Chondrocyte (in vitro differentiated cells): ENCODE results near the gene FAM78A. TPM values are rescaled to one million over a fixed set of nuclear protein-coding genes. Genes with fewer than 3 reads are reported as not detected.

Experiments used
- DNase-seq: peaks from one replicate; pipeline ENCODE4 v3.0.0; 2021; ENCODE audit warnings: mixed read lengths, low spot score
- H3K27ac Mint-ChIP-seq: one replicate; pipeline ENCODE4 v1.8.0; 2021; ENCODE audit warnings: mild to moderate bottlenecking, moderate library complexity, mixed read lengths; ENCODE audit not compliant: unreplicated experiment
- H3K27me3 Mint-ChIP-seq: 2 replicates; pipeline ENCODE4 v1.8.0; 2021; ENCODE audit warnings: low read depth, mixed read lengths
- H3K36me3 Mint-ChIP-seq: 2 replicates; pipeline ENCODE4 v1.8.0; 2021; ENCODE audit warnings: low read depth, mixed read lengths
- H3K4me1 Mint-ChIP-seq: 2 replicates; pipeline ENCODE4 v1.8.0; 2021; ENCODE audit warnings: low read depth, mild to moderate bottlenecking, mixed read lengths
- H3K4me3 Mint-ChIP-seq: one replicate; pipeline ENCODE4 v1.8.0; 2021; ENCODE audit warnings: mild to moderate bottlenecking, moderate library complexity, mixed read lengths; ENCODE audit not compliant: unreplicated experiment
- H3K9me3 Mint-ChIP-seq: 2 replicates; pipeline ENCODE4 v1.8.0; 2021; ENCODE audit warnings: low read depth, mixed read lengths
- long read RNA-seq: library from polyadenylated mRNA; stranded (forward); transcript quantifications from one replicate; pipeline ENCODE4 v2.0.0, GENCODE V29; 2021
- total RNA-seq: library from RNA; stranded (reverse); gene quantifications from 3 replicates; pipeline ENCODE4 v1.2.1, GENCODE V29; 2021
- TF ChIP-seq, protein P1 (sequence below): fragments of 200-600 bp; sonication (generic); IDR thresholded peaks from 2 replicates; pipeline ENCODE4 v1.5.0; 2021; ENCODE audit warnings: antibody characterized with exemption, mild to moderate bottlenecking, moderate library complexity

Gene FAM78A, protein sequence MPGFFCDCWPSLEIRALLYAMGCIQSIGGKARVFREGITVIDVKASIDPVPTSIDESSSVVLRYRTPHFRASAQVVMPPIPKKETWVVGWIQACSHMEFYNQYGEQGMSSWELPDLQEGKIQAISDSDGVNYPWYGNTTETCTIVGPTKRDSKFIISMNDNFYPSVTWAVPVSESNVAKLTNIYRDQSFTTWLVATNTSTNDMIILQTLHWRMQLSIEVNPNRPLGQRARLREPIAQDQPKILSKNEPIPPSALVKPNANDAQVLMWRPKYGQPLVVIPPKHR
- total RNA-seq = 1.4 to 1.6 TPM (median 1.5 TPM) in 3 replicates
- long read RNA-seq, partial matches to known transcripts = 0 of 1 reads
- long read RNA-seq, other reads (novel, unspliced or antisense) = 1 of 1 reads

DNA sequence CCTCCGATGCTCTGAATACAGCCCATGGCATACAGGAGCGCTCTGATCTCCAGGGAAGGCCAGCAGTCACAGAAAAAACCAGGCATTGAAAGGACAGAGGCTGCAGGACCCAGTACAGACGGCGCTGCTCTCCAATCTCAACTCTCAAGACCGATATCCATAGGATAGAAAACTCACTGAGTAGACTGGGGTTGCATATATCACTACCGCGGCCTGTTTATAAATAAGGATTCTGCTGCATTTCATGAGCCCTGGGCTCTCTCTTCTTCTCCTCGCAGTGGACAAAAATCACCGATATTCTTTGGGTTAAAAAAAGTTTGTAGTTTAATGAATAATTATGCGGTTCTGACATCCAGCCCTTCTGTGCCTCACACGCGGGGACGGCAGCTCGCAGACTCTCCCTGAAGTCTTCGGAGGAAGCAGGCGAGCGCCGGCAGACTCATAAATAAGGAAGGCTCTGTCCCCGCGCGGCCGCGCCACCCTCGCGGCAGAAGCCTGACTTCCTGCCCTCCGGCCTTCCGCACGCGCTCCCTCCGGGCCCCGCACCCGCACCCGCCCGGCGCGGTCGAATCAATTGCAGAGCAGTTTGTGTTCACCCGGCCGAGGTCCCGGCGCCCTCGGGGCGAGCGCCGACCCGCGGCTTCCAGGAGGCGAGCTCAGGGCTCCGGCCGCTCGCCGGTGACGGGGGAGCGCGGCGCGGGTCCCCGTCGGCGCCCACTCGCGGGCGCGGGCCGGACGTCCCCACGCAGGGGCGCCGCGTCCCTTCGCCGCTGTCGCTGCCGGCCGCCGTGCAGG, at the start of gene FAM78A:
Gene FAM78A (minus strand): TSS at position 417 of the 795 bp plus-strand sequence. CDS start 331 bp downstream, at position 86.
- Mint-ChIP-seq H3K27me3 (peaks cover 6% of the 10 kb centered on the region), H3K27ac (no peak within 1 kb of the TSS), H3K36me3 (no peaks in the 10 kb centered on the region), H3K9me3 (no peaks in the 10 kb centered on the region), H3K4me1 (peaks cover 2% of the 10 kb centered on the region), H3K4me3 (peak within 1 kb of the TSS; percentile 49)
- DNase-seq = no peak
- TF ChIP-seq, protein P1, sequence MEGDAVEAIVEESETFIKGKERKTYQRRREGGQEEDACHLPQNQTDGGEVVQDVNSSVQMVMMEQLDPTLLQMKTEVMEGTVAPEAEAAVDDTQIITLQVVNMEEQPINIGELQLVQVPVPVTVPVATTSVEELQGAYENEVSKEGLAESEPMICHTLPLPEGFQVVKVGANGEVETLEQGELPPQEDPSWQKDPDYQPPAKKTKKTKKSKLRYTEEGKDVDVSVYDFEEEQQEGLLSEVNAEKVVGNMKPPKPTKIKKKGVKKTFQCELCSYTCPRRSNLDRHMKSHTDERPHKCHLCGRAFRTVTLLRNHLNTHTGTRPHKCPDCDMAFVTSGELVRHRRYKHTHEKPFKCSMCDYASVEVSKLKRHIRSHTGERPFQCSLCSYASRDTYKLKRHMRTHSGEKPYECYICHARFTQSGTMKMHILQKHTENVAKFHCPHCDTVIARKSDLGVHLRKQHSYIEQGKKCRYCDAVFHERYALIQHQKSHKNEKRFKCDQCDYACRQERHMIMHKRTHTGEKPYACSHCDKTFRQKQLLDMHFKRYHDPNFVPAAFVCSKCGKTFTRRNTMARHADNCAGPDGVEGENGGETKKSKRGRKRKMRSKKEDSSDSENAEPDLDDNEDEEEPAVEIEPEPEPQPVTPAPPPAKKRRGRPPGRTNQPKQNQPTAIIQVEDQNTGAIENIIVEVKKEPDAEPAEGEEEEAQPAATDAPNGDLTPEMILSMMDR = no peak

DNA sequence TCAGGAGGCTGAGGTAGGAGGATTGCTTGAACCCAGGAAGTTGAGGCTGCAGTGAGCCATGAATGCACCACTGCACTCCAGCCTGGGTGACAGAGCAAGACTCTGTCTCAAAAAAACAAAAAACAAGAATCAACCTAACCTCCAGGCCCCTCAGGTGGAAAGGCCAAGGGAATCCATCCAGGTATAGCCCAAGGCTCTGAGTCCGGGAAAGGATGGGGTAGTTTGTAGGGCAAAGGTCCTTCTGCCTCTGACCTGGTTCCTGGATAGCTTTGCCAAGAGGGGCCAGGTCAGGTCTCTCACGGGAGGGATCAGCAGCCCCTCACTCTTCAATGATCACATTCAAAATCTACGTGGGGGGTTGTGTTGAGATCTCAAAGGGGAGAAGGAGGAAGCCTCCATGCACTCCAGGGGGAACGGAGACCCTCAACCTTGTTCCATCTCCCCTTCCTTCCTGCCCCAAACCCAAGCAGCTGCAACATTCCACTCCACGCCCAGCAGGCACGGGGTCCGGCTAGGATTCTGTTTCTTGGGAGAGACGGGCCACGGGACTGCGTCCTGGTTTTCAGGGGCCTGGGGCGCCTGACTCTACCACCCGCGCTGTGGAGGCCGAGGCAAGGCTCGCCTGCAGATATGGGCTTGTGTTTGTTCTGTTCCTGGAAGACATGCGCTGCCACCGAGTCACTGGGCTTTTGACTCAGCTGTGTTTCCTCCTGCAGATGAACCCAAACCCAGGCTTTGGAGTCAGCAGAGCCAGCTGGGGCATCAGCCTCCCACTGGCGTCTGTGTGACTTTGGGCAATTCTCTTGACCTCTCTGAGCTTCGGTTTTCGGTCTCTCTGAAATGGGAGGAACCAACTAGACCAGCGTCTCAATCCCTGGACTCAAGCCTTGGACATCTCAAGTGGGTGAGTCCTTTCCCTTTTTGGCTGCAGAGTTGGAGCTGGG, 48.7 kb upstream of the FAM78A start:
- no peak overlapping the region for H3K4me3 Mint-ChIP-seq
- H3K27me3 Mint-ChIP-seq = no peaks in the 10 kb centered on the region
- peaks cover 8% of the 10 kb centered on the region for H3K4me1 Mint-ChIP-seq
- H3K36me3 Mint-ChIP-seq = no peaks in the 10 kb centered on the region
- peaks cover 2% of the 10 kb centered on the region for H3K9me3 Mint-ChIP-seq
- TF ChIP-seq, protein P1 = no peak
- H3K27ac Mint-ChIP-seq = no peak overlapping the region
- DNase-seq = peak; percentile 76

DNA sequence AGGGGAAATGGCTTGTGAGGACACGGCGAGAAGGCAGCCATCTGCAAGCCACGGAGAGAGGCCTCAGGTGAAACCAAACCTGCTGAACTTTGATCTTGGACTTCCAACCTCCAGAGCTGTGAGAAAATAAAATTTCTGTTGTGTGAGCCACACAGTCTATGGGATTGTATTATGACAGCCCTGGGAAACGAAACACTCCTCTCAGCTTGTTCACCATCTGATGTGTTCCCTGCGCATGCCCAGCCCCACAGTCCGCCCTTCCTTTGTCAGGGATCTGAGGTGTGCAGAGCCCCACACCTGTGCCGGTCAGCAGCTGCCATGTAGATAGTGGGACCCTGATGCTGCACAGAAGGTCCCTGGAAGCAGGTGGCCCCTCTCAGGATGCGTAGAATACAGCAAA, 47.3 kb upstream of the FAM78A start:
- no peak overlapping the region for H3K4me3 Mint-ChIP-seq
- H3K27me3 Mint-ChIP-seq = peaks cover 3% of the 10 kb centered on the region
- H3K27ac Mint-ChIP-seq = no peak overlapping the region
- H3K9me3 Mint-ChIP-seq = peaks cover 2% of the 10 kb centered on the region
- H3K36me3 Mint-ChIP-seq = no peaks in the 10 kb centered on the region
- DNase-seq = peak; percentile 57
- peaks cover 8% of the 10 kb centered on the region for H3K4me1 Mint-ChIP-seq
- TF ChIP-seq, protein P1 = no peak

DNA sequence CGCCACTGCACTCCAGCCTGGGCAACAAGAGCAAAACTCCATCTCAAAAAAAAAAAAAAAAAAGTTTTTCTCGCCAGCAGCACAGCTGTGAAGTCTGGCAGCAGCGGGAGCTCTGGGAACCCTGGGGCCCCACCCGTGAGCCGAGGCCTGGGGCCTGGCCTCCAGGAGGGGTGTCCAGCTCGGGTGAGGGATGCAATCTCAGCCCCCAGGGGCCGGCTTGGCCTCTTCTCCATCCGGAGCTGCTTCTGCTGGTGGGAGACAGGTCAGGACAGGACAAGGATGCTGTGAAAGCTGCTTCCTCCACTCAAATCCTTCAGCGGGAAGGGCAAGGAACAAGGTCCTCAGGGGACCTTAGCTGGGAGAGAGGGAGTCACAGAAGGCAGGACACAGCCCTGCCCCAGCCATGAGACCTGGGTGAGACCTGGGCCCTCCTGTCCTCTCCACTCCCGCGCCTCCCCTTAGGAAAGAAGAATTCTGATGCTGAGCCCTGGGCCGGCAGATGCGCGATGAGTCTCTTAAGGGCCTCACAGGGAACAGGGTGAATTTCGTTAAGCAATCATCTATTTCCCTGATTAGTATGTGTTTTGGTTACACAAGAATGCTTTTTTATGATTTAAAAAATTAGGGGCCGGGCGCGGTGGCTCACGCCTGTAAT, 43.8 kb upstream of the FAM78A start:
- Mint-ChIP-seq H3K4me3 (no peak overlapping the region), H3K27me3 (peaks cover 12% of the 10 kb centered on the region), H3K4me1 (no peaks in the 10 kb centered on the region), H3K27ac (no peak overlapping the region), H3K9me3 (no peaks in the 10 kb centered on the region), H3K36me3 (no peaks in the 10 kb centered on the region)
- TF ChIP-seq, protein P1 = no peak
- DNase-seq = peak; percentile 70
